ENCODE data around the gene CALML6. TPM values are rescaled to one million over a fixed set of nuclear protein-coding genes. Genes with fewer than 3 reads are reported as not detected.

CALML6 gene
- total RNA-seq, 1 donor from 2014 or later, result 0.49 TPM

GRCh38 chr1:1926886-1927660, 12.0 kb downstream of the CALML6 start:
- DNase-seq (ENCODE audit: extremely low spot score in 2 of 2), result no peak
- Histone ChIP-seq H3K9me3 (no peaks in the 10 kb centered on the region), H3K4me1 (no peaks in the 10 kb centered on the region), H3K36me3 (no peaks in the 10 kb centered on the region), H3K27me3 (no peaks in the 10 kb centered on the region), H3K27ac (no peak overlapping the region), H3K4me3 (no peak overlapping the region)
- TF ChIP-seq POLR2A (IDR thresholded peaks at IDR 0.05) (no peak), POLR2AphosphoS5 (IDR thresholded peaks at IDR 0.05; ENCODE audit: insufficient read depth in 1 of 2, low read depth in 1 of 2) (no peak), CTCF (IDR thresholded peaks at IDR 0.05) (no peak)
- intact Hi-C loops (cut with DNase I), result no loop called here

GRCh38 chr1:1927751-1928150, 12.7 kb downstream of the CALML6 start:
- DNase-seq (ENCODE audit: extremely low spot score in 2 of 2), result no peak
- Histone ChIP-seq H3K9me3 (no peaks in the 10 kb centered on the region), H3K36me3 (no peaks in the 10 kb centered on the region), H3K27me3 (no peaks in the 10 kb centered on the region), H3K4me1 (no peaks in the 10 kb centered on the region), H3K27ac (no peak overlapping the region), H3K4me3 (no peak overlapping the region)
- intact Hi-C loops (cut with DNase I), result no loop called here
- no peak for TF ChIP-seq CTCF (IDR thresholded peaks at IDR 0.05)
- TF ChIP-seq POLR2AphosphoS5 (IDR thresholded peaks at IDR 0.05; ENCODE audit: insufficient read depth in 1 of 2, low read depth in 1 of 2), result no peak
- no peak for TF ChIP-seq POLR2A (IDR thresholded peaks at IDR 0.05)

GRCh38 chr1:1928231-1929101, 13.4 kb downstream of the CALML6 start:
- Histone ChIP-seq H3K36me3 (no peaks in the 10 kb centered on the region), H3K9me3 (no peaks in the 10 kb centered on the region), H3K4me1 (no peaks in the 10 kb centered on the region), H3K27ac (no peak overlapping the region), H3K27me3 (no peaks in the 10 kb centered on the region), H3K4me3 (no peak overlapping the region)
- TF ChIP-seq POLR2A (IDR thresholded peaks at IDR 0.05) (no peak), CTCF (IDR thresholded peaks at IDR 0.05) (no peak), POLR2AphosphoS5 (IDR thresholded peaks at IDR 0.05; ENCODE audit: insufficient read depth in 1 of 2, low read depth in 1 of 2) (no peak)
- no peak for DNase-seq (ENCODE audit: extremely low spot score in 2 of 2)
- intact Hi-C loops (cut with DNase I), result no loop called here

- H3K4me1 ChIP-seq, result no peaks in the 10 kb centered on the region
- no peaks in the 10 kb centered on the region for H3K9me3 ChIP-seq
- H3K27me3 ChIP-seq, result no peaks in the 10 kb centered on the region
- H3K4me3 ChIP-seq, result no peak overlapping the region
- no peak for DNase-seq (ENCODE audit: extremely low spot score in 2 of 2)
- H3K36me3 ChIP-seq, result no peaks in the 10 kb centered on the region
- no peak for TF ChIP-seq POLR2AphosphoS5 (IDR thresholded peaks at IDR 0.05; ENCODE audit: insufficient read depth in 1 of 2, low read depth in 1 of 2)
- no peak for TF ChIP-seq CTCF (IDR thresholded peaks at IDR 0.05)
- no peak for TF ChIP-seq POLR2A (IDR thresholded peaks at IDR 0.05)
- intact Hi-C loops (cut with DNase I), result no loop called here
- H3K27ac ChIP-seq, result no peak overlapping the region
These were observed 14.1 kb downstream of the CALML6 start for GRCh38 chr1:1929102-1929638.

All from vagina (tissue), 2 donors.